Body of pancreas (tissue), 4 donors: ENCODE measurements around the gene ZSCAN20. TPM values are rescaled to one million over a fixed set of nuclear protein-coding genes. Genes with fewer than 3 reads are reported as not detected.
"Not testable (repeated sequence)": the region's sequence is repeated elsewhere in the genome, so short reads cannot be mapped to it uniquely, and the experiment has no call there.

Experiments
- ATAC-seq: fragments of 150-250 bp; one replicate; pipeline ENCODE4 v1.9.1; 2016
- DNase-seq, 4 donors: peaks; one replicate each; pipeline ENCODE4 v3.0.0-alpha.2; 2019
- H3K27ac ChIP-seq, 4 donors: fragments of 200-600 bp; sonication (generic); 1 replicate in 3 of 4; 2 replicates in 1 of 4; pipeline versions ENCODE4 v1.5.1 to v1.6.1; 2016 to 2019; ENCODE audit warnings: mild to moderate bottlenecking in 1 of 4, mixed read lengths in 1 of 4, moderate library complexity in 1 of 4
- H3K27me3 ChIP-seq, 2 donors: fragments of 200-600 bp; sonication (generic); one replicate each; pipeline ENCODE4 v1.6.0; 2016; ENCODE audit warnings: mild to moderate bottlenecking in 1 of 2
- H3K36me3 ChIP-seq, 2 donors: fragments of 200-600 bp; sonication (generic); replicated peaks in 1 of 2; 2 replicates each; pipeline ENCODE4 v1.5.1; 2016; ENCODE audit warnings: low read depth in 2 of 2; ENCODE audit not compliant: insufficient read depth in 1 of 2
- H3K4me1 ChIP-seq: fragments of 200-600 bp; sonication (generic); one replicate; pipeline ENCODE4 v1.6.0; 2016
- H3K4me3 ChIP-seq, 2 donors: fragments of 200-600 bp; sonication (generic); 1 replicate in 1 of 2; 2 replicates in 1 of 2; pipeline ENCODE4 v1.5.1; 2016 to 2019
- H3K9me3 ChIP-seq, 3 donors: fragments of 200-600 bp; sonication (generic); 1 replicate in 2 of 3; 2 replicates in 1 of 3; pipeline ENCODE4 v1.5.1; 2016
- CTCF ChIP-seq, 7 experiments: fragments of 450-650 bp in 4 of 7; fragments of 200-600 bp in 3 of 7; sonication (generic) in 3 of 7; IDR thresholded peaks; one replicate each; pipeline ENCODE4 v1.5.1; 2016 to 2019; ENCODE audit warnings: antibody characterized with exemption in 7 of 7
- POLR2A ChIP-seq, 3 donors: fragments of 450-650 bp; IDR thresholded peaks; one replicate each; pipeline ENCODE4 v1.6.1; 2016; ENCODE audit warnings: antibody characterized with exemption in 3 of 3, mild to moderate bottlenecking in 2 of 3
- WGBS, 2 donors: methylation state at CpG; one replicate each; pipeline ENCODE4 v1.1.5; 2017; 5-methylcytosine and 5-hydroxymethylcytosine counted together
- intact Hi-C: fragments of 100-400 bp; cut with DNase I; formaldehyde crosslinking; loops from one replicate; pipeline ENCODE4 v1.15.1; 2023
- total RNA-seq, 2 donors: library from RNA; depleted of rRNA; stranded (reverse); fragments of >200 nt; gene quantifications; one replicate each; pipeline ENCODE4 v1.1.0, GENCODE V29; 2016

The ZSCAN20 gene
- total RNA-seq, 2 donors from 2014 or later, result 3.0 to 3.6 TPM

DNA sequence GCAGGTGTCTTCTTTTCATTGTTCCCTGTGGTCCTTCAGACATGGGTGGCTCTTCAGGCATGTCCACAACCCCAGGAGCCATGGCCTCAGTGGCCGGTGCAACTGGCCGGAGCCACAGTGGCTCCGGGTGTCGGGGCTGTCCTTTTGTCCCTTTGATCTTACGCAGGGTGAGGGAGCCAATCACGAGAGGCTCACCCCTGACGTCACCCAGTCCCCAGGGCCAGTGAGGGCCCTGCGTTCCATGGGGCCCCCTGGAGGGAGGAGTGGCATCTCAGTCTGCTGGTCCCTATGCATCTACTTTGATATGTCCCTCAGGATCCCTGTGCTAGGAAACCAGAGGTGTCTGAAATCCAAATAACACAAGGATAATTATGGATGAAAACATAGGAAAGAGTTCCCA is 29.3 kb downstream of the ZSCAN20 start:
- Histone ChIP-seq H3K27ac (no peak overlapping the region), H3K36me3 (no peaks in the 10 kb centered on the region), H3K27me3 (no peaks in the 10 kb centered on the region), H3K4me3 (no peak overlapping the region), H3K4me1 (no peaks in the 10 kb centered on the region), H3K9me3 (peaks cover 0 to 6% (median 0%) of the 10 kb centered on the region in 3 donors)
- TF ChIP-seq POLR2A (IDR thresholded peaks at IDR 0.05), result no peak
- no peak for TF ChIP-seq CTCF (IDR thresholded peaks at IDR 0.05)
- ATAC-seq (no peak), DNase-seq (no peak)
- intact Hi-C loops, result no loop called here
- WGBS, 2 donors, result 87 to 97% methylated on average over 5 to 8 of the region's 8 CpGs

DNA sequence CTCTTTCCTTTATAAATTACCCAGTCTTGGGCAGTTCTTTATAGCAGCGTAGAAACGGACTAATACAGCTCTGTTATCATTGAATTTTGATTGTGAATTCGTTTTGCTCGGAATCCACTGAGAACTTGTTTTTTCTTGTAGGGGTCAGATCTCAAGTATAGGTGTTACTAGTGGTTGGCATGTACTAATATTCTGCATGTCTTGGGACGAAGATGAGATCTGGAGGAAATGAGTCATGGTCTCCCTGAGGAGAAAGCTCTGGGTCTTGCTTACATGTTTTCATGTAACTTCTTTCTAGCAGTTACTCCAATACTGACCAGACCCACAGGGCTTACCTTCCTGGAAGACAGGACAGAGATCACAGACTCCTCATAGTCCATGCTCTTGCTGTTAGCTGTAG is 30.3 kb downstream of the ZSCAN20 start:
- Histone ChIP-seq H3K27ac (no peak overlapping the region), H3K9me3 (no peaks in the 10 kb centered on the region), H3K36me3 (no peaks in the 10 kb centered on the region), H3K27me3 (no peaks in the 10 kb centered on the region), H3K4me1 (no peaks in the 10 kb centered on the region), H3K4me3 (no peak overlapping the region)
- ATAC-seq (no peak), DNase-seq (no peak)
- no peak for TF ChIP-seq CTCF (IDR thresholded peaks at IDR 0.05)
- no peak for TF ChIP-seq POLR2A (IDR thresholded peaks at IDR 0.05)
- WGBS, 2 donors, result 55 to 60% methylated on average over 5 of the region's 5 CpGs
- intact Hi-C loops, result no loop called here

DNA sequence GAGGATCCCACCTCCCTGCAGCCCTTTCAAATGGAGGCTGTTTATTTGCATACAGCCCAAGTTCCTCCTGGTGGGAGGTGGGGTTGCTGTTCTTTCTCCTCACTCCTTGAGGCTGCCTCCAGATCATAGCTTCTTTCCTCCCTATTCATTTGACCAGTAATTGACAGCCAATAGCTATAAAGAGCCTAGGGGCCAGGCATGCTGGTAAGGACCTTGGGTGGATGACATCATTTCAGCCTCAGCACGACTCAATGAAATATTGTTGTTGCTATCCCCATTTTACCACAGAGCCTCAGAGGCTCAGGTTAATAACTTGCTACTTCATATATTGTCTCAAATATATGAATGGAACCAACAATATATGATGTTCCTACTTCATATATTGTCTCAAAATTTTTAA is 31.1 kb downstream of the ZSCAN20 start:
- no peak overlapping the region for H3K27ac ChIP-seq
- H3K27me3 ChIP-seq, result no peaks in the 10 kb centered on the region
- intact Hi-C loops, result no loop called here
- TF ChIP-seq POLR2A (IDR thresholded peaks at IDR 0.05), result no peak
- TF ChIP-seq CTCF (IDR thresholded peaks at IDR 0.05), result no peak
- ATAC-seq (no peak), DNase-seq (no peak)
- H3K9me3 ChIP-seq, result no peaks in the 10 kb centered on the region
- H3K4me1 ChIP-seq, result no peaks in the 10 kb centered on the region
- no peaks in the 10 kb centered on the region for H3K36me3 ChIP-seq
- WGBS, 2 donors, result 70 to 86% methylated on average over 1 of the region's 1 CpG
- no peak overlapping the region for H3K4me3 ChIP-seq

- 94 to 97% methylated on average over 3 of the region's 3 CpGs for WGBS, 2 donors
- no peak for DNase-seq
- intact Hi-C loops, result no loop called here
- no peak overlapping the region for H3K27ac ChIP-seq
- no peak overlapping the region for H3K4me3 ChIP-seq
- no peaks in the 10 kb centered on the region for H3K36me3 ChIP-seq
- no peak for ATAC-seq
- no peaks in the 10 kb centered on the region for H3K9me3 ChIP-seq
- H3K27me3 ChIP-seq, result no peaks in the 10 kb centered on the region
- no peaks in the 10 kb centered on the region for H3K4me1 ChIP-seq
- TF ChIP-seq CTCF (IDR thresholded peaks at IDR 0.05) (no peak), POLR2A (IDR thresholded peaks at IDR 0.05) (no peak)
Observed at GRCh38 chr1:33507661-33508060, 35.2 kb downstream of the ZSCAN20 start.

DNA sequence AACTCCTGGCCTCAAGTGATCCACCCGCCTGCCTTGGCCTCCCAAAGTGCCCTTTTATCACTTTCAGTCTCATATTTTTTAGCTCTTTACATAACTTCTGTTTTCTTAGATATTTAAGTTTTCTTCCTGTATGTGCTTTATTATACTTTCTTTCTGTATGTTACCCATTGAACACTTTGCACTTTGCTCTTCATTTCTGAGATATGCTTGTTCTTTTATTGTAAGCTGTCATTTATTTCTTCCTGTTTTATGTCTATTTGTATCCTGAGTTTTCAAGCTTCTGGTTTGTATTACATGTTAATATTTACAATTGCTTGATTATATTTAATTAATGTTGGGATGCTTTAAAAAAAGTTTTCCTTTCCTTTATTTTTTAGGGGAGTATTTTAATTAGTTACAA is 35.7 kb downstream of the ZSCAN20 start:
- Histone ChIP-seq H3K36me3 (no peaks in the 10 kb centered on the region), H3K9me3 (no peaks in the 10 kb centered on the region), H3K27me3 (no peaks in the 10 kb centered on the region), H3K4me1 (no peaks in the 10 kb centered on the region), H3K4me3 (no peak overlapping the region), H3K27ac (no peak overlapping the region)
- WGBS, 2 donors, result 81 to 90% methylated on average over 1 of the region's 1 CpG
- intact Hi-C loops, result no loop called here
- ATAC-seq (no peak), DNase-seq (no peak)
- TF ChIP-seq POLR2A (IDR thresholded peaks at IDR 0.05) (no peak), CTCF (IDR thresholded peaks at IDR 0.05) (no peak)

- H3K27ac ChIP-seq, H3K4me1 ChIP-seq, H3K9me3 ChIP-seq, ATAC-seq, DNase-seq, H3K27me3 ChIP-seq, intact Hi-C loops, H3K36me3 ChIP-seq, H3K4me3 ChIP-seq: not testable (repeated sequence)
- 92% methylated on average over 13 of the region's 24 CpGs; no CpG with 5 or more reads in 1 of the 2 donors for WGBS, 2 donors
Observed at GRCh38 chr1:33509276-33509675, 36.8 kb downstream of the ZSCAN20 start.
